Heart left ventricle (tissue), 16 donors: ENCODE results near the gene CALML4. TPM values are rescaled to one million over a fixed set of nuclear protein-coding genes. Genes with fewer than 3 reads are reported as not detected.
A peak's percentile ranks its signal among the peaks of the same experiment; 100 is the strongest.

Experiments used
- ATAC-seq, 4 donors: fragments of 200-7000 bp; cut with Tn5 transposase; one replicate each; pipeline ENCODE4 v1.9.1; 2020 to 2022; ENCODE audit warnings: moderate library complexity in 4 of 4, mild to moderate bottlenecking in 3 of 4, moderate number of reproducible peaks in 1 of 4
- DNase-seq, 5 donors: peaks; one replicate each; pipeline ENCODE4 v3.0.0-alpha.2; 2020
- H3K27ac ChIP-seq, 12 donors: fragments of 200-600 bp; sonication (generic) in 4 of 12; one replicate each; pipeline versions ENCODE4 v1.5.0 to v1.8.0; 2016 to 2022; ENCODE audit warnings: mild to moderate bottlenecking in 2 of 12
- H3K27me3 ChIP-seq, 9 donors: fragments of 200-600 bp; sonication (generic) in 2 of 9; one replicate each; pipeline versions ENCODE4 v1.5.1 to v1.8.0; 2016 to 2022; ENCODE audit warnings: mild to moderate bottlenecking in 3 of 9
- H3K36me3 ChIP-seq, 9 donors: fragments of 200-600 bp; sonication (generic) in 2 of 9; one replicate each; pipeline versions ENCODE4 v1.5.0 to v1.8.0; 2018 to 2022; ENCODE audit warnings: mild to moderate bottlenecking in 2 of 9
- H3K4me1 ChIP-seq, 12 donors: fragments of 200-600 bp; sonication (generic) in 4 of 12; one replicate each; pipeline versions ENCODE4 v1.5.0 to v1.8.0; 2016 to 2022; ENCODE audit warnings: mild to moderate bottlenecking in 3 of 12
- H3K4me3 ChIP-seq, 12 donors: fragments of 200-600 bp; sonication (generic) in 4 of 12; one replicate each; pipeline versions ENCODE4 v1.5.0 to v1.8.0; 2017 to 2022; ENCODE audit warnings: mild to moderate bottlenecking in 9 of 12, moderate library complexity in 4 of 12
- H3K9me3 ChIP-seq, 12 donors: fragments of 200-600 bp; sonication (generic) in 4 of 12; one replicate each; pipeline versions ENCODE4 v1.5.0 to v1.8.0; 2016 to 2022; ENCODE audit warnings: mild to moderate bottlenecking in 1 of 12
- CTCF ChIP-seq, 12 donors: fragments of 200-600 bp; sonication (generic) in 4 of 12; IDR thresholded peaks; one replicate each; pipeline versions ENCODE4 v1.5.0 to v1.8.0; 2018 to 2022; ENCODE audit warnings: antibody characterized with exemption in 12 of 12, mild to moderate bottlenecking in 5 of 12
- POLR2A ChIP-seq, 2 donors: fragments of 450-650 bp; IDR thresholded peaks; one replicate each; pipeline ENCODE4 v1.6.1; 2017; ENCODE audit warnings: antibody characterized with exemption in 2 of 2, mild to moderate bottlenecking in 2 of 2, moderate library complexity in 2 of 2
- WGBS, 4 donors: extraction: QIAGEN DNeasy Blood & Tissue Kit in 2 of 4; methylation state at CpG; one replicate each; pipeline versions ENCODE4 v1.1.5 to v1.1.7; 2013 to 2018; 5-methylcytosine and 5-hydroxymethylcytosine counted together
- intact Hi-C, 10 donors: fragments of 100-400 bp; cut with DNase I; formaldehyde crosslinking; loops; one replicate each; pipeline versions ENCODE4 v1.11.1 to v1.14.2; 2022
- polyA plus RNA-seq, 2 donors: library from polyadenylated mRNA; stranded (reverse); fragments of 200-250 nt; gene quantifications; one replicate each; pipeline ENCODE4 v1.2.3, GENCODE V29; 2013
- total RNA-seq, 9 donors: library from RNA; depleted of rRNA in 2 of 9; stranded (reverse); fragments of >200 nt in 2 of 9; fragmentation: NEBNext Ultra II Directional in 3 of 9; extraction: Animal tissue kit (Norgen Biotek cat#: 25700) in 3 of 9; gene quantifications; one replicate each; pipeline versions ENCODE4 v1.1.0 to v1.2.4, GENCODE V29; 2016 to 2023
- donor health status: ischemic (EF 13 %, LVEDD 7.1; RV severe dilation, severe dysfunction).
- donor health status: healthy with polysubstance abuse.
- donor health status: DM: no; HTN: yes; CAD: no.
- donor health status: DM: no; HTN: no; CAD: no.
- donor health status: ischemic (EF 25% LVEDD 6.9; RV normal size, moderate dysfunction).
- donor health status: ischemic (EF 25% LVEDD 5.7; RV mildly dilated, moderate dysfunction).
- donor health status: healthy.
- donor health status: DM: yes; HTN: yes; CAD: no.
- donor health status: ischemic (EF 35%, LVEDD 5.7; RV mildly dilated, moderate dysfunction).
- donor health status: nonischemic (EF 11% LVEDD 7.7; RV severe dilation, severe dysfunction).
- donor health status: DM: yes; HTN: yes; CAD: no.
- donor health status: PGD.
- donor health status: ischemic (EF 29% LVEDD 5.4; RV normal size, mild dysfunction).
- donor health status: nonischemic (EF 23%, LVEDD 6.1; RV moderate dilation, normal function).

CALML4 gene
- total and polyA plus RNA-seq, 11 donors: 0.21 to 6.6 (median 1.5) TPM

GRCh38 chr15:68230157-68231100 lies 25.3 kb upstream of the CALML4 start:
- WGBS, 4 donors: 61 to 64% (median 63%) methylated on average over 20 of the region's 20 CpGs
- DNase-seq (no peak), ATAC-seq (peak in 2 of 4 donors; percentile 10 to 55)
- Histone ChIP-seq H3K36me3 (no peaks in the 10 kb centered on the region), H3K27ac (peak overlapping the region in 9 of 12 donors; percentile 43 to 90 (median 78)), H3K27me3 (no peaks in the 10 kb centered on the region), H3K4me1 (peaks cover 0 to 42% (median 14%) of the 10 kb centered on the region in 12 donors), H3K9me3 (no peaks in the 10 kb centered on the region), H3K4me3 (peak overlapping the region; percentile 78 to 99 (median 93))
- intact Hi-C loops: no loop called here
- TF ChIP-seq POLR2A (IDR thresholded peaks at IDR 0.05) (no peak), CTCF (IDR thresholded peaks at IDR 0.05) (no peak)

- ATAC-seq: peak; percentile 78 to 98 (median 94)
- H3K4me3 ChIP-seq: peak within 1 kb of the TSS; percentile 78 to 99 (median 93)
- peaks cover 0 to 42% (median 14%) of the 10 kb centered on the region in 12 donors for H3K4me1 ChIP-seq
- H3K9me3 ChIP-seq: no peaks in the 10 kb centered on the region
- intact Hi-C loops: loop anchor here in 1 of 10 donors (10.0 kb wide), 1 partner anchor 65 kb away; no protein-coding TSS in a partner anchor
- DNase-seq: peak; percentile 82 to 91 (median 85)
- TF ChIP-seq POLR2A (IDR thresholded peaks at IDR 0.05) (peak in 1 of 2 donors; percentile 56), CTCF (IDR thresholded peaks at IDR 0.05) (peak in 2 of 12 donors; percentile 5 to 11)
- 0 to 1% (median 1%) methylated on average over 23 to 82 of the region's 82 CpGs for WGBS, 4 donors
- no peaks in the 10 kb centered on the region for H3K27me3 ChIP-seq
- no peaks in the 10 kb centered on the region for H3K36me3 ChIP-seq
- peak within 1 kb of the TSS in 11 of 12 donors; percentile 61 to 90 (median 78) for H3K27ac ChIP-seq
Observed at GRCh38 chr15:68229386-68230156, 24.4 kb upstream of the CALML4 start, which contains the start of gene CLN6. TSS of gene CLN6 (minus strand) at chr15:68229728. CDS start at chr15:68229584, 144 bp downstream.

GRCh38 chr15:68228971-68229385 lies 23.8 kb upstream of the CALML4 start:
- WGBS, 4 donors: 0 to 2% (median 1%) methylated on average over 18 to 39 of the region's 39 CpGs
- ATAC-seq: peak in 1 of 4 donors; percentile 1
- no peaks in the 10 kb centered on the region for H3K27me3 ChIP-seq
- peak overlapping the region in 11 of 12 donors; percentile 61 to 90 (median 78) for H3K27ac ChIP-seq
- intact Hi-C loops: loop anchor here in 1 of 10 donors (10.0 kb wide), 1 partner anchor 64 kb away; no protein-coding TSS in a partner anchor
- H3K36me3 ChIP-seq: no peaks in the 10 kb centered on the region
- no peaks in the 10 kb centered on the region for H3K9me3 ChIP-seq
- peaks cover 0 to 40% (median 14%) of the 10 kb centered on the region in 12 donors for H3K4me1 ChIP-seq
- no peak for DNase-seq
- no peak for TF ChIP-seq CTCF (IDR thresholded peaks at IDR 0.05)
- no peak for TF ChIP-seq POLR2A (IDR thresholded peaks at IDR 0.05)
- H3K4me3 ChIP-seq: peak overlapping the region; percentile 78 to 99 (median 93)
